PFSK-1 (cell line): ENCODE data around the gene CISTR.

ENCODE experiments used
- FOXP2 ChIP-seq: optimal IDR thresholded peaks from 2 replicates; pipeline ENCODE3; 2011; ENCODE audit warnings: borderline replicate concordance, control low read depth, inconsistent platforms; ENCODE audit not compliant: insufficient read depth; ENCODE audit errors: extremely low read length, extremely low read depth
- POLR2AphosphoS5 ChIP-seq: IDR thresholded peaks from 2 replicates; pipeline ENCODE4 v1.6.1; 2012; ENCODE audit warnings: low read depth, mild to moderate bottlenecking, control low read depth, low read length, moderate library complexity
- REST ChIP-seq, 2 experiments: IDR thresholded peaks; 2 replicates each; pipeline versions ENCODE4 v1.6.1 to v1.8.0; 2011 to 2012; ENCODE audit warnings: low read depth in 2 of 2, low read length in 2 of 2, control low read depth in 1 of 2, inconsistent platforms in 1 of 2, mild to moderate bottlenecking in 1 of 2, moderate library complexity in 1 of 2; ENCODE audit not compliant: insufficient read depth in 1 of 2
- SIN3A ChIP-seq: IDR thresholded peaks from 2 replicates; pipeline ENCODE4 v1.6.1; 2012; ENCODE audit warnings: mild to moderate bottlenecking, low read length, moderate library complexity, borderline replicate concordance; ENCODE audit not compliant: insufficient read depth
- TAF1 ChIP-seq: IDR thresholded peaks from 2 replicates; pipeline ENCODE4 v1.6.1; 2012; ENCODE audit warnings: low read length, control low read depth, borderline replicate concordance; ENCODE audit not compliant: insufficient read depth

GRCh38 chr12:53725824-53726223 is 26.0 kb downstream of the CISTR start:
- TF ChIP-seq SIN3A (no peak), REST (IDR thresholded peaks at IDR 0.05; ENCODE audit: insufficient read depth in 1 of 2, low read depth in 2 of 2, low read length in 2 of 2) (no peak), TAF1 (no peak), POLR2AphosphoS5 (no peak), FOXP2 (no peak)
